ENCODE data around the gene IGSF21.

Gene IGSF21

GRCh38 chr1:18385239-18385790, 277.7 kb downstream of the IGSF21 start:
- in situ Hi-C loops (cut with HindIII; ENCODE audit: low sequenced_read_pairs) = no loop called here

GRCh38 chr1:18386591-18386990, 279.0 kb downstream of the IGSF21 start:
- in situ Hi-C loops (cut with HindIII; ENCODE audit: low sequenced_read_pairs) = no loop called here

GRCh38 chr1:18387307-18387706, 279.7 kb downstream of the IGSF21 start:
- in situ Hi-C loops (cut with HindIII; ENCODE audit: low sequenced_read_pairs) = no loop called here

GRCh38 chr1:18390953-18391352, 283.4 kb downstream of the IGSF21 start:
- in situ Hi-C loops (cut with HindIII; ENCODE audit: low sequenced_read_pairs) = no loop called here

- in situ Hi-C loops (cut with HindIII; ENCODE audit: low sequenced_read_pairs) = loop anchor here (5.0 kb wide), 2 partner anchors 42 to 87 kb away; no protein-coding TSS in a partner anchor
These were observed 287.1 kb downstream of the IGSF21 start for GRCh38 chr1:18394563-18395156.

- in situ Hi-C loops (cut with HindIII; ENCODE audit: low sequenced_read_pairs) = loop anchor here (5.0 kb wide), 2 partner anchors 44 to 89 kb away; no protein-coding TSS in a partner anchor
These were observed 288.8 kb downstream of the IGSF21 start for GRCh38 chr1:18396247-18396980.

- in situ Hi-C loops (cut with HindIII; ENCODE audit: low sequenced_read_pairs) = loop anchor here (5.0 kb wide), 2 partner anchors 45 to 90 kb away; no protein-coding TSS in a partner anchor
These were observed 290.0 kb downstream of the IGSF21 start for GRCh38 chr1:18397641-18398040.

- in situ Hi-C loops (cut with HindIII; ENCODE audit: low sequenced_read_pairs) = loop anchor here (5.0 kb wide), 2 partner anchors 47 to 92 kb away; no protein-coding TSS in a partner anchor
These were observed 291.4 kb downstream of the IGSF21 start for GRCh38 chr1:18398791-18399530.

GRCh38 chr1:18400347-18401102, 292.9 kb downstream of the IGSF21 start:
- in situ Hi-C loops (cut with HindIII; ENCODE audit: low sequenced_read_pairs) = no loop called here

GRCh38 chr1:18401921-18402320, 294.3 kb downstream of the IGSF21 start:
- in situ Hi-C loops (cut with HindIII; ENCODE audit: low sequenced_read_pairs) = no loop called here

- in situ Hi-C loops (cut with HindIII; ENCODE audit: low sequenced_read_pairs) = no loop called here
These were observed 296.9 kb downstream of the IGSF21 start for GRCh38 chr1:18404460-18404859.

- in situ Hi-C loops (cut with HindIII; ENCODE audit: low sequenced_read_pairs) = no loop called here
These were observed 299.8 kb downstream of the IGSF21 start for GRCh38 chr1:18407166-18408045.

GRCh38 chr1:18408656-18409370, 301.2 kb downstream of the IGSF21 start:
- in situ Hi-C loops (cut with HindIII; ENCODE audit: low sequenced_read_pairs) = no loop called here

GRCh38 chr1:18409609-18410237, 302.1 kb downstream of the IGSF21 start:
- in situ Hi-C loops (cut with HindIII; ENCODE audit: low sequenced_read_pairs) = no loop called here

- in situ Hi-C loops (cut with HindIII; ENCODE audit: low sequenced_read_pairs) = no loop called here
These were observed 302.8 kb downstream of the IGSF21 start for GRCh38 chr1:18410407-18410806.

- in situ Hi-C loops (cut with HindIII; ENCODE audit: low sequenced_read_pairs) = no loop called here
These were observed 303.7 kb downstream of the IGSF21 start for GRCh38 chr1:18411321-18411720.

GRCh38 chr1:18411820-18412641, 304.4 kb downstream of the IGSF21 start:
- in situ Hi-C loops (cut with HindIII; ENCODE audit: low sequenced_read_pairs) = no loop called here
